T-helper 1 cell treated with Interleukin-12 subunit alpha and Interleukin-12 subunit beta and Interleukin-4 antibody, amounts not matched to agents 30 μg/mL and 1 μg/mL, for 36 hours (primary cell): ENCODE data around the gene RLN3.
"Not testable (repeated sequence)": the region's sequence is repeated elsewhere in the genome, so short reads cannot be mapped to it uniquely, and the experiment has no call there.

ENCODE experiments used
- H3K27ac Mint-ChIP-seq: one replicate; pipeline ENCODE4 v1.8.0; 2021; ENCODE audit warnings: mild to moderate bottlenecking, mixed read lengths
- H3K27me3 Mint-ChIP-seq: one replicate; pipeline ENCODE4 v1.8.0; 2021; ENCODE audit warnings: low read depth, mixed read lengths
- H3K36me3 Mint-ChIP-seq: one replicate; pipeline ENCODE4 v1.8.0; 2021; ENCODE audit warnings: low read depth, mixed read lengths
- H3K4me1 Mint-ChIP-seq: one replicate; pipeline ENCODE4 v1.8.0; 2021; ENCODE audit warnings: low read depth, mixed read lengths
- H3K4me3 Mint-ChIP-seq: one replicate; pipeline ENCODE4 v1.8.0; 2021; ENCODE audit warnings: mild to moderate bottlenecking, moderate library complexity, mixed read lengths
- H3K9me3 Mint-ChIP-seq: one replicate; pipeline ENCODE4 v1.8.0; 2021; ENCODE audit warnings: mixed read lengths

Gene RLN3

DNA sequence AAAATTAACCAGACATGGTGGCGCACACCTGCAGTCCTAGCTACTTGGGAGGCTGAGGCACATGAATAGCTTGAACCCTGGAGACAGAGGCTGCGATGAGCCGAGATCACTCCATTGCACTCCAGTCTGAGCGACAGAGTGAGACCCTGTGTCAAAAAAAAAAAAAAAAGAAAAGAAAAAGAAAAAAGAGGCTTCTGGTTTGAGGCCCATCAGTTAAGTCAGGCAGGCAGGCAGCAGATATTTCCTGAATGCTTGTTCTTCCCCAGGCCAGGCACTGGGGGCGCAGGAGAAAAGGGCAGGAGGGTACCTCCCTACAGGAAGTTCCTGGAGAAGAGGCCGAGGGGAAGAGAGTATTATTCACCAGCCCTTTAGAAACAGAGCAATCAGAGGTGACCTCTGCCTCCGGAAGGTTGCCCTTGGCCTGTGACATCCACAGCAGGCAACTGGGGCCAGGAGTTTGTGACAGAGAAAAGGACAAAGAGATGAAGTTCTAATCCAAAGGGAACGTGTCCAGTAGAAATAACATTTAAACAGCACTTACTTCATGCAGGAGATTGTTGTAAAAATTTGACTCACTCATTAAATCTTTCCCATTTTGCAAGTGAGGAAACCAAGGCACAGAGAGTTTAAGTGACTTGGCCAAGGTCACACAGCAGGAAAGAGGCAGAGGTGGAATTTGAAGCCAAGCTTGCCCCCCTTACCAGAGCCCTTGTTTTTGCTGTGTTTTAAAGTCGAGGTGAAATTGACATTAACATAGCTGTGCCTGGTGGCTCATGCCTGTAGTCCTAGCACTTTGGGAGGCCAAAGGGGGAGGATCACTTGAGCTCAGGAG lies 4.3 kb upstream of the RLN3 start:
- Mint-ChIP-seq H3K4me1 (peaks cover 7% of the 10 kb centered on the region), H3K36me3 (no peaks in the 10 kb centered on the region), H3K9me3 (no peaks in the 10 kb centered on the region), H3K27ac (no peak overlapping the region), H3K27me3 (peaks cover 5% of the 10 kb centered on the region), H3K4me3 (no peak overlapping the region)

DNA sequence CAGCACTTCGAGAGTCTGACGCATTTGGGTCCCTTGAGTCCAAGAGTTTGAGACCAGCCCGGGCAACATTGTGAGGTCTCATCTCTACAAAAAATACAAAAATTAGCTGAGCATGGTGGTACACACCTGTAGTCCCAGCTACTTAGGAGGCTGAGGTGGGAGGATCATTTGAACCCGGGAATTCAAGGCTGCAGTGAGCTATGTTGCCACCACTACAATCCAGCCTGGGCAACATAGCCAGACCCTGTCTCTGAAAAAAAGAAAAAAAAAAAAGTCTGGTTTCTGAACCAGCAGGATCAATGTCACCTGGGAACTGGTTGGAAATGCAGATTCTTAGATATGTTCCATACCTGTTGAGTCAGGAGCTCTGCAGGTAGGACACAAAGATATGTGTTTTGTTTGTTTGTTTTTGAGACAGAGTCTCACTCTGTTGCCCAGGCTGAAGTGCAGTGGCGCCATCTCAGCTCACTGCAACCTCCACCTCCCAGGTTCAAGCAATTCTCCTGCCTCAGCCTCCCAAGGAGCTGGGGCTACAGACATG lies 1.2 kb upstream of the RLN3 start:
- not testable (repeated sequence) for H3K27ac Mint-ChIP-seq, H3K36me3 Mint-ChIP-seq, H3K27me3 Mint-ChIP-seq, H3K9me3 Mint-ChIP-seq, H3K4me3 Mint-ChIP-seq
- peaks cover 15% of the 10 kb centered on the region for H3K4me1 Mint-ChIP-seq

DNA sequence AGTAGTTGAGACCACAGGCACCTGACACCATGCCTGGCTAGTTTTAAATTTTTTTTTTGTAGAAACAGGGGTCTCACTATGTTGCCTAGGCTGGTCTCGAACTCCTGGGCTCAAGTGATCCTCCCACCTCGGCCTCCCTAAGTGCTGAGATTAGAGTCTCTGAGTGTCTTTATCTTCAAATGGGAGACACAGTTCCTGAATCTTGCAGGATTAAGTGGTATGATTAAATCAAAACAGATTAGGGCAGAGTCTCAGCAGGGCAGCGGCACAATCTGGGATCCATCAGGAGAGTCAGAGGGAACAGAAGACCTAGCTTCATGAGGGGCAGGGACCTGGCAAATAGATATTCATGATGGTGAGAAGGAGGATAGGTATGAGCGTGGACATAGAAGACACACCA lies 953 bp downstream of the RLN3 start:
- Mint-ChIP-seq H3K4me1 (peaks cover 13% of the 10 kb centered on the region), H3K27ac (no peak overlapping the region), H3K36me3 (peaks cover 4% of the 10 kb centered on the region), H3K4me3 (no peak overlapping the region), H3K9me3 (no peaks in the 10 kb centered on the region), H3K27me3 (peaks cover 5% of the 10 kb centered on the region)

DNA sequence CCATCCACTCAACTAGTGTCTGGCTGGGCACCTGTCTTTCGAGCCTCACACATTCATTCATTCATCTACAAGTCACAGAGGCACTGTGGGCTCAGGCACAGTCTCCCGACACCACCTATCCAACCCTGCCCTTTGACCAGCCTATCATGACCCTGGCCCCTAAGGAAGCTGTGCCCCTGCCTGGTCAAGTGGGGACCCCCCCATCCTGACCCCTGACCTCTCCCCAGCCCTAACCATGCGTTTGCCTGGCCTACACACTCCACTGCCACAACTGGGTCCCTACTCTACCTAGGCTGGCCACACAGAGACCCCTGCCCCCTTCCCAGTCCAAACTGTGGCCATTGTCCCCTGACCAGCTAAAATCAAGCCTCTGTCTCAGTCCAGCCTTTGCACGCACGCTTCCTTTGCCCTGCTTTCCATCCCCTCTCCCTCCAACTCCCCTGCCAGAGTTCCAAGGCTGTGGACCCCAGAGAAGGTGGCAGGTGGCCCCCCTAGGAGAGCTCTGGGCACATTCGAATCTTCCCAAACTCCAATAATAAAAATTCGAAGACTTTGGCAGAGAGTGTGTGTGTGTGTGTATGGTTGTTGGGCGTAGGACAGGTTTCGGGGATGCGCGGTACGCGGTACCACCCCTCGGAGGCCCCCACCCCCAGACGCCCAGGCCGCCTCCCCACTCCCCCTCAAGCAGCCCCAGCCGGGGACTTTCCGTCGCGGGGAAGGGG lies 3.2 kb downstream of the RLN3 start:
- Mint-ChIP-seq H3K4me1 (peaks cover 14% of the 10 kb centered on the region), H3K27ac (peak overlapping the region; percentile 91), H3K36me3 (peaks cover 10% of the 10 kb centered on the region)

DNA sequence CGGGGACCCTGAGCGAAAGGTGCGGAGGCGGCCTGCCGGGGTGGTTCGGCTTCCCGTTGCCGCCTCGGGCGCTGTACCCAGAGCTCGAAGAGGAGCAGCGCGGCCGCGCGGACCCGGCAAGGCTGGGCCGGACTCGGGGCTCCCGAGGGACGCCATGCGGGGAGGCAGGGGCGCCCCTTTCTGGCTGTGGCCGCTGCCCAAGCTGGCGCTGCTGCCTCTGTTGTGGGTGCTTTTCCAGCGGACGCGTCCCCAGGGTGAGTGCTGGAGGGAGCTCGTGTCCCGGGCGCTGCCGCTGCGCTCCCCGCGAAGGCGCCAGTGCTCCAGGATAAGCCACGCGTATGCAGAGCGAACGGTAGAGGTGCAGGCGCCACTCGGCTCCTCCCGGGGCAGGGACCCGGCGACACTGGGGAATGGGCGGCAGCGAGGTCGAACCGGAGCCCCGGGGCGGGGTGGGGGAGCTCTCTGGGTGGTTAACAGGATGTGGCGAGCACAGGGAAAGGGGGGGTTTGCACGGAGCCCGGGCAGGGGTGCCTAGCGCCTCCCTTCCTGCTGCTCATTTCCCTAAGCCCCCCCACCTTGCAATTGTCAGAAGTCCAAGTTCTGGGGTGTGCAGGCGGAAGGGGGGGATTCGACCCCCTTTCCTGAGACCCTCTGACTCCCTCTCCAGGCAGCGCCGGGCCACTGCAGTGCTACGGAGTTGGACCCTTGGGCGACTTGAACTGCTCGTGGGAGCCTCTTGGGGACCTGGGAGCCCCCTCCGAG lies 4.0 kb downstream of the RLN3 start, which contains the start of gene IL27RA:
Gene IL27RA, plus strand, starts transcription at position 44 of the 762 bp plus-strand sequence. Its CDS starts 111 bp downstream, at position 155.
- Mint-ChIP-seq H3K27ac (peak within 1 kb of the TSS; percentile 91), H3K27me3 (peaks cover 5% of the 10 kb centered on the region), H3K9me3 (no peaks in the 10 kb centered on the region), H3K36me3 (peaks cover 12% of the 10 kb centered on the region), H3K4me1 (peaks cover 15% of the 10 kb centered on the region), H3K4me3 (peak within 1 kb of the TSS; percentile 91)

More for the DNA sequence above, 3.2 kb downstream of the RLN3 start:
- peaks cover 5% of the 10 kb centered on the region for H3K27me3 Mint-ChIP-seq
- peak overlapping the region; percentile 91 for H3K4me3 Mint-ChIP-seq
- H3K9me3 Mint-ChIP-seq, result no peaks in the 10 kb centered on the region

DNA sequence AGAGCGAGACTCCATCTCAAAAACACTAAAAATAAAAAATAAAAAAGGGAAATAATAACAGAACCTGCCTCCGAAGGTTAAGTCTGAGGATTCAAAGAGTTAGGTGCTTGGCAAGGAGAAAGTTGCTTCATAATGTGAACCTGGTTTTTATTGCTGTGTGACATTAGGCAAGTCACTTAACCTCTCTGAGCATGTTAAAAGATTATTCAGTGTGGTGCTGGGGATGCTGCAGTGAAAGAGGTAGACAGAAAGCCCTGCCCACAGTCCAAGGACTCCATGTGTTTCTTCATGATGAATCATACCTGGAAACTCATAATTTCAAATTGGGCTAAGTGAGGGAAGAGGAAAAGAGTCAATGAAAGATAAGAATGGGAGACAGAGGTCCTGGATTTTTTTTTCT lies 6.0 kb downstream of the RLN3 start:
- Mint-ChIP-seq H3K27ac (peak overlapping the region; percentile 57), H3K27me3 (no peaks in the 10 kb centered on the region), H3K4me3 (peak overlapping the region; percentile 56), H3K36me3 (peaks cover 25% of the 10 kb centered on the region), H3K9me3 (no peaks in the 10 kb centered on the region), H3K4me1 (peaks cover 19% of the 10 kb centered on the region)

DNA sequence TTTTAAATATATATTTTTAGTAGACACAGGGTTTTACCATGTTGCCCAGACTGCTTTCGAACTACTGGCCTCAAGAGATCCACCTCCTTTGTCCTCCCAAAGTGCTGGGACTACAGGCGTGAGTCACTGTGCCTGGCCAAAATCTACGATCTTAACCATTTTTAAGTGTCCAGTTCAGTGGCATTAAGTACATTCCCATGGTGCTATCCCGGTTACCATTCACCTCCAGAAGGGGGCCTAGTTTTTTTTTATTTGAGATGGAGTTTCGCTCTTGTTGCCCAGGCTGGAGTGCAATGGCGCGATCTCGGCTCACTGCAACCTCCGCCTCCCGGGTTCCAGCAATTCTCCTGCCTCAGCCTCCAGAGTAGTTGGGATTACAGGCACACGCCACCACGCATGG lies 7.2 kb downstream of the RLN3 start:
- Mint-ChIP-seq H3K4me1 (peaks cover 20% of the 10 kb centered on the region), H3K36me3 (peaks cover 31% of the 10 kb centered on the region)
- not testable (repeated sequence) for H3K9me3 Mint-ChIP-seq, H3K27ac Mint-ChIP-seq, H3K27me3 Mint-ChIP-seq, H3K4me3 Mint-ChIP-seq

DNA sequence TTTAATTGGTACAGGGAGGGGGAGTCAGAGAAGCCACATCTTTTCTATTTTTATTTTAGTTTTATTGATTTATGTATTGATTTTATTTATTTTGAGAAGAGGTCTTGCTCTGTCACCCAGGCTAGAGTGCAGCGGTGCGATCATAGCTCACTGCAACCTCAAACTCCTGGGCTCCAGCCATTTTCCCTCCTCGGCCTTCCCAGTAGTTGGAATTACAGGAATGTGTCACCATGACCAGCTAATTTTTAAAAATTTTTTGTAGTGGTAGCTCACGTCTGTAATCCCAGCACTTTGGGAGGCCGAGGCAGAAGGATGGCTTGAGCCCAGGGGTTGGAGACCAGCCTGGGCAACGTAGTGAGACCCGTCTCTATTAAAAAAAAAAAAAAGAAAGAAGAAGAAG lies 7.8 kb downstream of the RLN3 start:
- peaks cover 20% of the 10 kb centered on the region for H3K4me1 Mint-ChIP-seq
- peaks cover 31% of the 10 kb centered on the region for H3K36me3 Mint-ChIP-seq
- H3K4me3 Mint-ChIP-seq, result no peak overlapping the region
- H3K9me3 Mint-ChIP-seq, result no peaks in the 10 kb centered on the region
- no peaks in the 10 kb centered on the region for H3K27me3 Mint-ChIP-seq
- no peak overlapping the region for H3K27ac Mint-ChIP-seq

DNA sequence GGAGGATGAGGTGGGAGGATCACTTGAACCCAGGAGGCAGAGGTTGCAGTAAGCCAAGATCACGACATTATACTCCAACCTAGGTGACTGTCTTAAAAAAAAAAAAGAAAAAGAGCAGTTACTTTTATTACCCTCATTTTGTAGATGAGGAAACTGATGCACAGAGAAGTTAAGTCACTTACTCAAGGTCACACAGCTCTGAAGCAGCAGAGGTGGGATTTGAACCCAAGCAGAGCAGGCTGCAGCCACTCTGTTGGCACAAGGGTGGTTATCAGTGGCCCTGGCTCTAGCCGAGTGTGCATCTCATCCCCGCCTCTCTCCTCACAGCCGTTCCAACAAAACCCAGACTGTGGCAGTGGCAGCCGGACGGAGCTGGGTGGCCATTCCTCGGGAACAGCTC lies 11.2 kb downstream of the RLN3 start:
- H3K27ac Mint-ChIP-seq, result no peak overlapping the region
- no peaks in the 10 kb centered on the region for H3K27me3 Mint-ChIP-seq
- peaks cover 37% of the 10 kb centered on the region for H3K36me3 Mint-ChIP-seq
- H3K4me3 Mint-ChIP-seq, result no peak overlapping the region
- H3K9me3 Mint-ChIP-seq, result no peaks in the 10 kb centered on the region
- peaks cover 15% of the 10 kb centered on the region for H3K4me1 Mint-ChIP-seq

DNA sequence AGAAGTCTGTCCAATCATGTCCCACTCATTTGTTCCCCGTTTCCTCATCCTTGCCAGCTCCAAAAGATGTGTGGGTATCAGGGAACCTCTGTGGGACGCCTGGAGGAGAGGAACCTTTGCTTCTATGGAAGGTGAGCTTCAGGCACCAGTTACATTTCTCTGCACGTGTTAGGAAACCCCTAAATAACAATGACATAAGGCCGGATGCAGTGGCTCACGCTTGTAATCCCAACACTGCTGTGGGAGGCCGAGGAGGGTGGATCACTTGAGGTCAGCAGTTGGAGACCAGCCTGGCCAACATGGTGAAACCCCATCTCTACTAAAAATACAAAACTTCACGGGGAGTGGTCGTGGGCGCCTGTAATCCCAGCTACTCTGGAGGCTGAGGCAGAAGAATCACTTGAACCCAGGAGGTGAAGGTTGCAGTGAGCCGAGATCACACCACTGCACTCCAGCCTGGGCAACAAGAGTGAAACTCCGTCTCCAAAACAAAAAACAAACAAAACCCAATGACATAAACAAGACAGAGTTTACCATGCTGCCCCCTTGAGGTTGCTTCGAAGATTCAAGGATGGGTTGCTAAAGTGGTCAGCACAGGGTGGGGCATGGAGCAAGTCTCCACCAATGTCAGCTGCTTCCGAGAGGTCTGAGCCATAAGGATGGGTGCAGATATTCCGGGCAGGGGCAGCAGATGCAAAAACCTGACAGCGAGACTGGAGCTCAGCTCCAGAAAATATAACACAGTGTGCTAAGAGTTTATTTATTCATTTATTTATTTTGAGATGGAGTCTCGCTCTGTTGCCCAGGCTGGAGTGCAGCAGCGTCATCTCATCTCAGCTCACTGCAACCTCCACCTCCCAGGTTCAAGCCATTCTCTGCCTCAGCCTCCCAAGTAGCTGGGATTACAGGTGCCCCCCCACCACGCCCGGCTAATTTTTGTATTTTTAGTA lies 15.0 kb downstream of the RLN3 start:
- H3K27me3 Mint-ChIP-seq, H3K4me3 Mint-ChIP-seq, H3K9me3 Mint-ChIP-seq: not testable (repeated sequence)
- peaks cover 11% of the 10 kb centered on the region for H3K4me1 Mint-ChIP-seq
- H3K27ac Mint-ChIP-seq, result peak overlapping the region; percentile 69
- peaks cover 38% of the 10 kb centered on the region for H3K36me3 Mint-ChIP-seq

DNA sequence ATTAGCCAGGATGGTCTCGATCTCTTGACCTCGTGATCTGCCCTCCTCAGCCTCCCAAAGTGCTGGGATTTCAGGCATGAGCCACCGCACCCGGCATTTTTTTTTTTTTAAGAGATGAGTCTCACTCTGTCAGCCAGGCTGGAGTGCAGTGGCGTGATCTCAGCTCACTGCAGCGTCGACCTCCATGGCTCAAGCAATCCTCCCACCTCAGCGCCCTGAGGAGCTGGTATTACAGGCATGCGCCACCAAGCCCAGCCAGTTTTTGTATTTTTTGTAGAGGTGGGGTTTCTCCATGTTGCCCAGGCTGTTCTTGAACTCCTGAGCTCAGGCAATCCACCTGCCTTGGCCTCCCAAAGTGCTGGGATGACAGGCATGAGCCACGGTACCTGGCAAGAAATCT lies 19.9 kb downstream of the RLN3 start:
- not testable (repeated sequence) for H3K4me1 Mint-ChIP-seq, H3K27ac Mint-ChIP-seq, H3K27me3 Mint-ChIP-seq

DNA sequence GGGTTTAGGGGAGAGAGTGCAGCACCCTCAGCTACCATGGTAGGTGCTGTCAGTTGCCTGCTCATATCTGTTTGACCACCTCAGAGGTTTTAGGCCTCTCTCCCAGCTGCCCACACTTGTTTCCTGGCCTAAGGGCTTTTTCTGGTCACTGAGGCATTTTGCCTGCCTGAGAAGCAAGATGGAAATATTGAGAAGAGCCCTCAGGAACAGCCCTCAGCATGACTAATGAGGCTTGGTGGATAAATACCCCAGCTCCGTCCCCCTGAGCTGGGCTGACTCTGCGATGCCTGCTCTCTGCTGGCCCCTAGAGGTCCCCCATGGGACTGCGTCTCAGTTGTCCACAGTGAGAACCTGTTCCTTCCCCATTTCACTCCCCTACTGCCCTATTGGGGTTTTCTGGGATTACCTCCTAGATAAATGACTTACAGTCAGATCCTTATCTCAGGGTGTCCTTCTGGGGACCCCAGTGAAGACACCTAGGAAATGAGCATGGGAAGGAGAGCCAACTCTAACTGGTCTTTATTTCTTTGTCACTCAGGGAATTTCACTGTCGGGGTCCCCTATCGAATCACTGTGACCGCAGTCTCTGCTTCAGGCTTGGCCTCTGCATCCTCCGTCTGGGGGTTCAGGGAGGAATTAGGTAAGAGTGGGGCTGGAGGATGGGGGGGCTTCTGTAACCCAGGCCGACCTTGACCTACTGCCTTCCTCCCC lies 20.6 kb downstream of the RLN3 start:
- Mint-ChIP-seq H3K36me3 (peaks cover 46% of the 10 kb centered on the region), H3K9me3 (peaks cover 5% of the 10 kb centered on the region), H3K4me3 (no peak overlapping the region), H3K27me3 (no peaks in the 10 kb centered on the region), H3K27ac (no peak overlapping the region), H3K4me1 (peaks cover 2% of the 10 kb centered on the region)

More for the DNA sequence above, 19.9 kb downstream of the RLN3 start:
- H3K36me3 Mint-ChIP-seq, result peaks cover 49% of the 10 kb centered on the region
- not testable (repeated sequence) for H3K4me3 Mint-ChIP-seq, H3K9me3 Mint-ChIP-seq

DNA sequence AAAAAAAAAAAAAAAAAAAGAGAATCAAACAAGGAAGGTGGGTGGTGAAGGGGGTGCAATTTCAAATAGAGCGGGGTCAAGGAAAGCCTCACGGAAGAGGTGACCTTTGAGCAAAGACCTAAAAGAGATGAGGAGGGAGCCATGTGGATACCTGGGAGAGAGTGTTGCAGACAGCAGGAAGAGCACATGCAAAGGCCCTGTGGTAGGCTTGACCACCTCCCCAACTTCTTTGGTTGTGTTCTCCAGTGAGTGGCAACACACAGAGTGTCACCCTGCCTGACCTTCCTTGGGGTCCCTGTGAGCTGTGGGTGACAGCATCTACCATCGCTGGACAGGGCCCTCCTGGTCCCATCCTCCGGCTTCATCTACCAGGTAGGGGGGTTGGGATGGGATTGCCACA lies 22.6 kb downstream of the RLN3 start:
- Mint-ChIP-seq H3K27me3 (no peaks in the 10 kb centered on the region), H3K9me3 (peaks cover 5% of the 10 kb centered on the region), H3K4me1 (peaks cover 2% of the 10 kb centered on the region), H3K36me3 (peaks cover 51% of the 10 kb centered on the region), H3K4me3 (no peak overlapping the region), H3K27ac (no peak overlapping the region)
